ENCODE data around the gene THAP12.

DNA sequence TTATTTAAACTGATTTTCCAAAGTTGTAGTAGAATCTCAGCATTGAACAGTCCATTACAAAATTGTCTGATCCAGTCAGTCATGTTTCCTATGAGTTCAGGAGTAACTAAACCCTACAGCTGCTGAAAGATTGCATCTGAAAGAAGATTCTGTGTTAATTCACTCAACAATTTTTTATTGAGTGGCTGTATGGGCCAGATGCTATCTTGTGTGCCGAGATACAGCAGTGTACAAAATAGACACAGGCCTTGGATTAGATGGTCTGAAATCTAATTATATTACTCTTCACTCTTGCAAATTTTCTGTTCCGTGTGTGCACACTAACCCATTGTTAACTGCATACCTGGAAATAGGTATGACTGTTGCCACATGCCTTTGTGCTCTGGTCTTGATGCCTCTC is 7.5 kb upstream of the THAP12 start:
- no peak for TF ChIP-seq BRCA1 (IDR thresholded peaks at IDR 0.05; ENCODE audit: low read depth, low read length)
- no peak for TF ChIP-seq HDAC2 (IDR thresholded peaks at IDR 0.05)
- TF ChIP-seq CREB1 (IDR thresholded peaks at IDR 0.05; ENCODE audit: low read depth) = no peak
- no peak for TF ChIP-seq CBX3 (IDR thresholded peaks at IDR 0.05; ENCODE audit: borderline replicate concordance, low read depth)
- TF ChIP-seq SIX5 (IDR thresholded peaks at IDR 0.05; ENCODE audit: low read depth, low read length, severe bottlenecking) = no peak
- TF ChIP-seq, protein P1, sequence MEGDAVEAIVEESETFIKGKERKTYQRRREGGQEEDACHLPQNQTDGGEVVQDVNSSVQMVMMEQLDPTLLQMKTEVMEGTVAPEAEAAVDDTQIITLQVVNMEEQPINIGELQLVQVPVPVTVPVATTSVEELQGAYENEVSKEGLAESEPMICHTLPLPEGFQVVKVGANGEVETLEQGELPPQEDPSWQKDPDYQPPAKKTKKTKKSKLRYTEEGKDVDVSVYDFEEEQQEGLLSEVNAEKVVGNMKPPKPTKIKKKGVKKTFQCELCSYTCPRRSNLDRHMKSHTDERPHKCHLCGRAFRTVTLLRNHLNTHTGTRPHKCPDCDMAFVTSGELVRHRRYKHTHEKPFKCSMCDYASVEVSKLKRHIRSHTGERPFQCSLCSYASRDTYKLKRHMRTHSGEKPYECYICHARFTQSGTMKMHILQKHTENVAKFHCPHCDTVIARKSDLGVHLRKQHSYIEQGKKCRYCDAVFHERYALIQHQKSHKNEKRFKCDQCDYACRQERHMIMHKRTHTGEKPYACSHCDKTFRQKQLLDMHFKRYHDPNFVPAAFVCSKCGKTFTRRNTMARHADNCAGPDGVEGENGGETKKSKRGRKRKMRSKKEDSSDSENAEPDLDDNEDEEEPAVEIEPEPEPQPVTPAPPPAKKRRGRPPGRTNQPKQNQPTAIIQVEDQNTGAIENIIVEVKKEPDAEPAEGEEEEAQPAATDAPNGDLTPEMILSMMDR (IDR thresholded peaks at IDR 0.05 in 2 of 3, conservative IDR thresholded peaks at IDR 0.05 in 1 of 3; ENCODE audit: control insufficient read depth in 2 of 3, extremely low read depth in 1 of 3, insufficient read depth in 1 of 3, low read depth in 3 of 3, low read length in 3 of 3) = no peak
- TF ChIP-seq MYC (IDR thresholded peaks at IDR 0.05; ENCODE audit: insufficient read depth, insufficient read length, insufficient replicate concordance, low read length, severe bottlenecking) = no peak
- TF ChIP-seq, protein P2, sequence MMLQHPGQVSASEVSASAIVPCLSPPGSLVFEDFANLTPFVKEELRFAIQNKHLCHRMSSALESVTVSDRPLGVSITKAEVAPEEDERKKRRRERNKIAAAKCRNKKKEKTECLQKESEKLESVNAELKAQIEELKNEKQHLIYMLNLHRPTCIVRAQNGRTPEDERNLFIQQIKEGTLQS (IDR thresholded peaks at IDR 0.05; ENCODE audit: borderline replicate concordance, extremely low read depth, low read depth, low read length) = no peak
- TF ChIP-seq, protein P3, sequence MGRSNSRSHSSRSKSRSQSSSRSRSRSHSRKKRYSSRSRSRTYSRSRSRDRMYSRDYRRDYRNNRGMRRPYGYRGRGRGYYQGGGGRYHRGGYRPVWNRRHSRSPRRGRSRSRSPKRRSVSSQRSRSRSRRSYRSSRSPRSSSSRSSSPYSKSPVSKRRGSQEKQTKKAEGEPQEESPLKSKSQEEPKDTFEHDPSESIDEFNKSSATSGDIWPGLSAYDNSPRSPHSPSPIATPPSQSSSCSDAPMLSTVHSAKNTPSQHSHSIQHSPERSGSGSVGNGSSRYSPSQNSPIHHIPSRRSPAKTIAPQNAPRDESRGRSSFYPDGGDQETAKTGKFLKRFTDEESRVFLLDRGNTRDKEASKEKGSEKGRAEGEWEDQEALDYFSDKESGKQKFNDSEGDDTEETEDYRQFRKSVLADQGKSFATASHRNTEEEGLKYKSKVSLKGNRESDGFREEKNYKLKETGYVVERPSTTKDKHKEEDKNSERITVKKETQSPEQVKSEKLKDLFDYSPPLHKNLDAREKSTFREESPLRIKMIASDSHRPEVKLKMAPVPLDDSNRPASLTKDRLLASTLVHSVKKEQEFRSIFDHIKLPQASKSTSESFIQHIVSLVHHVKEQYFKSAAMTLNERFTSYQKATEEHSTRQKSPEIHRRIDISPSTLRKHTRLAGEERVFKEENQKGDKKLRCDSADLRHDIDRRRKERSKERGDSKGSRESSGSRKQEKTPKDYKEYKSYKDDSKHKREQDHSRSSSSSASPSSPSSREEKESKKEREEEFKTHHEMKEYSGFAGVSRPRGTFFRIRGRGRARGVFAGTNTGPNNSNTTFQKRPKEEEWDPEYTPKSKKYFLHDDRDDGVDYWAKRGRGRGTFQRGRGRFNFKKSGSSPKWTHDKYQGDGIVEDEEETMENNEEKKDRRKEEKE (IDR thresholded peaks at IDR 0.05) = no peak
- TF ChIP-seq JUNB (IDR thresholded peaks at IDR 0.05) = no peak
- TF ChIP-seq KAT2A (conservative IDR thresholded peaks at IDR 0.05; ENCODE audit: control insufficient read depth, low read depth, low read length) = no peak
- TF ChIP-seq POLR2AphosphoS2 (IDR thresholded peaks at IDR 0.05; ENCODE audit: low read depth, low read length) = no peak

Data from GM12878 (cell line).